ENCODE measurements around the gene WLS. TPM values are rescaled to one million over a fixed set of nuclear protein-coding genes. Genes with fewer than 3 reads are reported as not detected.

The WLS gene
- total RNA-seq, 1 donor from 2014 or later: 306 TPM

DNA sequence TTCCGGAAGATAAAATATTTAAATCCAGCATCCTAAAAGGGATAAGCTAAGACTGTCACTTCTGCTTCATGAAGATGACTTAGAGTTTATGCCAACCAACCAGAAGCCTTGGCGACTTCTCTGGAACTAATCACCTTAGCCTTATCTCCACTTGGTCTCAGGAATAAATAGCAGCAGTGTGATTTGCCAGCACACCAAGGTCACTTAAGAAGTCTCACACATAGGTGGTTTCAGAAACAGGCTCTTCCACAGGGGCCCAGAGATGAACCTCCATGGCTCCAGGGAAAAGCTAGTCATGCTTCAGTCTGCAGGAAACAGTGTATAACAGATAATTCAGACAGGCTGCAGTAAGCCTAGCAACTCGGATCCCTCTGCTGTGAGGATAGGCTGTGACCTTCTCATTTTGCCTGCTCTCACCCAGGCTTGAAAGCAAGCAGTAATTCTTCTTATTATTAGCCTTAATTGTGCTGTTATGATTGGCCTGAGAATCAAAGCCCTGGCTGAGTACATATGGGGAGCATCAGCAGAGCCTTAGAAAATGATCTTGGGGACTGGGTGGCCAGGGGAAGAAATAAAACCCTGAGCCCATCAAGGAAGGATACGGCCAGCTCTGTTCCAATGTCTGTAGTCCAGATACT, 84.7 kb downstream of the WLS start:
- no peak for DNase-seq (ENCODE audit: extremely low spot score, unreplicated experiment)
- no peaks in the 10 kb centered on the region for H3K27me3 Mint-ChIP-seq
- TF ChIP-seq, protein P1, sequence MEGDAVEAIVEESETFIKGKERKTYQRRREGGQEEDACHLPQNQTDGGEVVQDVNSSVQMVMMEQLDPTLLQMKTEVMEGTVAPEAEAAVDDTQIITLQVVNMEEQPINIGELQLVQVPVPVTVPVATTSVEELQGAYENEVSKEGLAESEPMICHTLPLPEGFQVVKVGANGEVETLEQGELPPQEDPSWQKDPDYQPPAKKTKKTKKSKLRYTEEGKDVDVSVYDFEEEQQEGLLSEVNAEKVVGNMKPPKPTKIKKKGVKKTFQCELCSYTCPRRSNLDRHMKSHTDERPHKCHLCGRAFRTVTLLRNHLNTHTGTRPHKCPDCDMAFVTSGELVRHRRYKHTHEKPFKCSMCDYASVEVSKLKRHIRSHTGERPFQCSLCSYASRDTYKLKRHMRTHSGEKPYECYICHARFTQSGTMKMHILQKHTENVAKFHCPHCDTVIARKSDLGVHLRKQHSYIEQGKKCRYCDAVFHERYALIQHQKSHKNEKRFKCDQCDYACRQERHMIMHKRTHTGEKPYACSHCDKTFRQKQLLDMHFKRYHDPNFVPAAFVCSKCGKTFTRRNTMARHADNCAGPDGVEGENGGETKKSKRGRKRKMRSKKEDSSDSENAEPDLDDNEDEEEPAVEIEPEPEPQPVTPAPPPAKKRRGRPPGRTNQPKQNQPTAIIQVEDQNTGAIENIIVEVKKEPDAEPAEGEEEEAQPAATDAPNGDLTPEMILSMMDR (conservative IDR thresholded peaks at IDR 0.05): no peak
- peaks cover 44% of the 10 kb centered on the region for H3K36me3 Mint-ChIP-seq
- no peaks in the 10 kb centered on the region for H3K9me3 Mint-ChIP-seq
- H3K27ac Mint-ChIP-seq: no peak overlapping the region
- peaks cover 10% of the 10 kb centered on the region for H3K4me1 Mint-ChIP-seq (ENCODE audit: unreplicated experiment)
- no peak overlapping the region for H3K4me3 Mint-ChIP-seq

DNA sequence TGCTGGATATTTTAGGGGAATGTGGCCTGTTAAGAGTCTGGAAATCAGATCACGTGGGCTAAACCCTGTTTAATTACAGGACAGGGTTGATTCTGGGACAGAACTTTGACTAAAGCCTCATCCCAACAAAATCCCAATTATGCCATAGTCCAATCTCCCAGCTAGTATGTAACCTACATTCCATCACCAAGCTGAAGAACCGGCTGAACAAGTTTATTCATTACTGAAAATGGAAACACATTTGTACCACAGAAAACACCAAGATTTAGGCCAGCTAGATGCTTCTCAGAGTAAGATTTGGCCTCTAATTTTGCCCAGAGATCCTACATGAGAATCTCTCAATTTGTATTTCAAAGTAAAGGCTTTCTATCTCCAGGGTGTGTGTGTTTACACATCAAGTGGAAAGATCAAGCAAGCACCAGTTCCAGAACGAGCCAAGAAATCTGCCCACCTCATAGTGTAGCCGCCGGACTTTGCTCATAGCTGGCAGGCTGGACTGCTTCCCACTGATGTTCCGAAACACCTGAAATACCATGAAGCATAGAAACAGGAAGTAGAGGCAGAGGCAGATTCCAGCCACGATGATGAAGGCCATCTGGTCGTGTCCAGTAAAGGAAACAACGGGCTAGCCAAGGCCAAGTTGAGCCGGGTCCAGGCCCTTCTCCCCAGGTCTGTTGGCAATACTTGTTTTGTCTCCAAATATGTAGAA, 86.8 kb downstream of the WLS start:
- H3K27me3 Mint-ChIP-seq: no peaks in the 10 kb centered on the region
- TF ChIP-seq, protein P1 (conservative IDR thresholded peaks at IDR 0.05): no peak
- peak overlapping the region; percentile 32 for H3K4me3 Mint-ChIP-seq
- peaks cover 28% of the 10 kb centered on the region for H3K4me1 Mint-ChIP-seq (ENCODE audit: unreplicated experiment)
- H3K27ac Mint-ChIP-seq: peak overlapping the region; percentile 38
- H3K9me3 Mint-ChIP-seq: no peaks in the 10 kb centered on the region
- H3K36me3 Mint-ChIP-seq: peaks cover 58% of the 10 kb centered on the region
- no peak for DNase-seq (ENCODE audit: extremely low spot score, unreplicated experiment)

DNA sequence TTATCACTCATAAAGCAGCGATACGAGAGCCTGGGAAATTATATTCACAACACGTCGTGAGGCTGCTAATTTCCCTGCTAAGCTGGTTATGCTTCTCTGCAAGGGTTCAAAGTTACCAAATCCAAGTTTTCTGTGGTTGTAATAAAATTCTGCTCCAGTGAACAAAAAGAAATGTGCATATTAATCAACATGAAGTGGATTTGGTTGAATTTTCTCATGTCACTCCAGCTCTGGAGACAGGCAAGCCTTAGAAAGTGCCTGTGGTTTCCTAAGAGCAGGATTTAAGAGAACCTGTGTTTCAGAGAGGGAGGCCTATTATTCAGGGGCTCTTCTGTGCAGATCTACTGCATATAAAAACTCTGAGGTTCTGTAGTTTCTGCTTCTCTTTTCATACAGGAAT, 87.5 kb downstream of the WLS start:
- DNase-seq (ENCODE audit: extremely low spot score, unreplicated experiment): no peak
- Mint-ChIP-seq H3K4me1 (ENCODE audit: unreplicated experiment) (peaks cover 32% of the 10 kb centered on the region), H3K36me3 (peaks cover 58% of the 10 kb centered on the region), H3K27ac (peak overlapping the region; percentile 38), H3K4me3 (no peak overlapping the region), H3K9me3 (no peaks in the 10 kb centered on the region), H3K27me3 (no peaks in the 10 kb centered on the region)
- TF ChIP-seq, protein P1 (conservative IDR thresholded peaks at IDR 0.05): no peak

DNA sequence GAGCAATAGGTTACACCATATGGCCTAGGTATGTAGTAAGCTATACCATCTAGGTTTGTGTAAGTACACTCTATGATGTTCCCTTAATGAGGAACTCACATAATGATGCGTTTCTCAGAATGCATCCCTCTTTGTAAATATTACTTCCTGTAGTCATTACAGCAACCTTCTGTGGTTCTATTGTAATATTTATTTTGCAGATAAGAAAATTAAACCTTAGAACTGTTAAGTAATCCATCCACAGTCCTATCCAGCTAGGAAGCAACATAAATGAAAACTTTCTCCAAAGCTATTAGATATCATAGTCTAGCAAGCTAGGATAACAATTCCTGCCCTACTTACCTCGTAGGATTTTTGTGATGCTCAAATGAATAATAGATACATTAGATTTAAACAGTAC, 88.7 kb downstream of the WLS start:
- no peak for DNase-seq (ENCODE audit: extremely low spot score, unreplicated experiment)
- H3K36me3 Mint-ChIP-seq: peaks cover 52% of the 10 kb centered on the region

DNA sequence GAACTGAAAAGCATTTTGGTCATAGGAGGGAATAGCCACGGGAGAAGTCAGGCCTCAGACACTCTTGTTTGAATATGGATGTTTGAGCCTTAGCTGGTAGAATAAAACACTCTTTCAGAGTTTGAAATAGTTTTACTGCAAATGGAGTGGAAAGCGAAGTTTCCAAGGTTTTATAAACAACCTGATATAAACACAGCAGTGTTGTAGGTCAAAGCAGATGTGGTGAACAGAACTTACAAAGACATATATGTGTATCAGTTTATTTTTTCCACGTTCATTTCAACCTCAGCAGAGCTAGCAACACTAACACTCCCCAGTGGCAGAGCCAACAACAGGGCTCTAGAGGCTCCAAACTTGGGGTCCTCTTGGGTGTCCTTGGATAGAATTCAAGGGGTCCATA, 89.9 kb downstream of the WLS start:
- TF ChIP-seq, protein P1 (conservative IDR thresholded peaks at IDR 0.05): no peak
- no peaks in the 10 kb centered on the region for H3K27me3 Mint-ChIP-seq
- peaks cover 52% of the 10 kb centered on the region for H3K36me3 Mint-ChIP-seq
- no peaks in the 10 kb centered on the region for H3K9me3 Mint-ChIP-seq
- peak overlapping the region; percentile 89 for H3K27ac Mint-ChIP-seq
- H3K4me3 Mint-ChIP-seq: no peak overlapping the region
- no peak for DNase-seq (ENCODE audit: extremely low spot score, unreplicated experiment)
- H3K4me1 Mint-ChIP-seq (ENCODE audit: unreplicated experiment): peaks cover 32% of the 10 kb centered on the region

More for the DNA sequence above, 88.7 kb downstream of the WLS start:
- Mint-ChIP-seq H3K9me3 (no peaks in the 10 kb centered on the region), H3K27me3 (no peaks in the 10 kb centered on the region), H3K4me1 (ENCODE audit: unreplicated experiment) (peaks cover 32% of the 10 kb centered on the region), H3K4me3 (no peak overlapping the region), H3K27ac (no peak overlapping the region)
- TF ChIP-seq, protein P1 (conservative IDR thresholded peaks at IDR 0.05): no peak

Measured in type B pancreatic cell (in vitro differentiated cells).